Upper lobe of right lung (tissue), 1 donor: ENCODE results near the gene ZDHHC14. TPM values are rescaled to one million over a fixed set of nuclear protein-coding genes. Genes with fewer than 3 reads are reported as not detected.
A peak's percentile ranks its signal among the peaks of the same experiment; 100 is the strongest.

ENCODE experiments used
- ATAC-seq: fragments of 200-7000 bp; cut with Tn5 transposase; one replicate; pipeline ENCODE4 v1.9.1; 2020; ENCODE audit warnings: mild to moderate bottlenecking, moderate library complexity
- DNase-seq: peaks from one replicate; pipeline ENCODE4 v3.0.0-alpha.2; 2020
- H3K27ac ChIP-seq: fragments of 200-600 bp; one replicate; pipeline ENCODE4 v1.8.0; 2022
- H3K27me3 ChIP-seq: fragments of 200-600 bp; one replicate; pipeline ENCODE4 v1.8.0; 2022; ENCODE audit warnings: mild to moderate bottlenecking
- H3K36me3 ChIP-seq: fragments of 200-600 bp; one replicate; pipeline ENCODE4 v1.8.0; 2022
- H3K4me1 ChIP-seq: fragments of 200-600 bp; one replicate; pipeline ENCODE4 v1.8.0; 2022
- H3K4me3 ChIP-seq: fragments of 200-600 bp; one replicate; pipeline ENCODE4 v1.8.0; 2022; ENCODE audit warnings: mild to moderate bottlenecking
- H3K9me3 ChIP-seq: fragments of 200-600 bp; one replicate; pipeline ENCODE4 v1.8.0; 2022
- intact Hi-C: fragments of 100-400 bp; cut with DNase I; formaldehyde crosslinking; loops from one replicate; pipeline ENCODE4 v1.11.0; 2022
- total RNA-seq: library from RNA; stranded (reverse); fragmentation: NEBNext Ultra II Directional; extraction: Animal tissue kit (Norgen Biotek cat#: 25700); gene quantifications from one replicate; pipeline ENCODE4 v1.2.1, GENCODE V29; 2021
- TF ChIP-seq, protein P1 (sequence below): fragments of 200-600 bp; IDR thresholded peaks from one replicate; pipeline ENCODE4 v1.8.0; 2022; ENCODE audit warnings: antibody characterized with exemption
- donor health status: DM: no; HTN: yes; CAD: no; lungs with severe emphysema.

ZDHHC14 gene
- total RNA-seq, 1 donor from 2014 or later = 12.2 TPM

DNA sequence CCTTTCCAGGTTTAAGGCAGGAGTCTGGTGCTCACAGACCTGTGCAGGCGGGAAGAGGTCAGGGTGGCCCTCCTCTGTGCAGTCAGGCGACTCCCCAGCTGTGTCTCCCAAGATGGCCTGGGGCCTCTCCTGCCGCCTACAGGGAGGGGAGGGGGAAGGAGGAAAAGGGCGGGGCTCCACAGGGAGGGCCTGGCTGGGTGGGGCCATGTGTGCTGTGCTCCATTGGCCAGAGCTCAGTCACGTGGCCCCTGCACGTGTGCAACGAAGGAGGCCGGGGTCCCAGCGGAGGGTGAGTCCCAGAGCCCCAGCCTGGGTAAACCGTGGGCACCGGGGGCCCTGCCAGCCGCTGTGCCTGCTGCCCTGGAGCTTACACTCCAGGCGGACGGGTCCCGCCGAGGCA lies 211.6 kb downstream of the ZDHHC14 start:
- no peak for DNase-seq
- TF ChIP-seq, protein P1, sequence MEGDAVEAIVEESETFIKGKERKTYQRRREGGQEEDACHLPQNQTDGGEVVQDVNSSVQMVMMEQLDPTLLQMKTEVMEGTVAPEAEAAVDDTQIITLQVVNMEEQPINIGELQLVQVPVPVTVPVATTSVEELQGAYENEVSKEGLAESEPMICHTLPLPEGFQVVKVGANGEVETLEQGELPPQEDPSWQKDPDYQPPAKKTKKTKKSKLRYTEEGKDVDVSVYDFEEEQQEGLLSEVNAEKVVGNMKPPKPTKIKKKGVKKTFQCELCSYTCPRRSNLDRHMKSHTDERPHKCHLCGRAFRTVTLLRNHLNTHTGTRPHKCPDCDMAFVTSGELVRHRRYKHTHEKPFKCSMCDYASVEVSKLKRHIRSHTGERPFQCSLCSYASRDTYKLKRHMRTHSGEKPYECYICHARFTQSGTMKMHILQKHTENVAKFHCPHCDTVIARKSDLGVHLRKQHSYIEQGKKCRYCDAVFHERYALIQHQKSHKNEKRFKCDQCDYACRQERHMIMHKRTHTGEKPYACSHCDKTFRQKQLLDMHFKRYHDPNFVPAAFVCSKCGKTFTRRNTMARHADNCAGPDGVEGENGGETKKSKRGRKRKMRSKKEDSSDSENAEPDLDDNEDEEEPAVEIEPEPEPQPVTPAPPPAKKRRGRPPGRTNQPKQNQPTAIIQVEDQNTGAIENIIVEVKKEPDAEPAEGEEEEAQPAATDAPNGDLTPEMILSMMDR = no peak
- no peaks in the 10 kb centered on the region for H3K9me3 ChIP-seq
- no peak overlapping the region for H3K4me3 ChIP-seq
- no peak overlapping the region for H3K27ac ChIP-seq
- peak; percentile 28 for ATAC-seq
- intact Hi-C loops = no loop called here
- H3K4me1 ChIP-seq = peaks cover 5% of the 10 kb centered on the region
- no peaks in the 10 kb centered on the region for H3K36me3 ChIP-seq
- H3K27me3 ChIP-seq = no peaks in the 10 kb centered on the region

- H3K36me3 ChIP-seq = no peaks in the 10 kb centered on the region
- no peak overlapping the region for H3K4me3 ChIP-seq
- intact Hi-C loops = no loop called here
- no peaks in the 10 kb centered on the region for H3K9me3 ChIP-seq
- H3K27ac ChIP-seq = no peak overlapping the region
- peaks cover 9% of the 10 kb centered on the region for H3K4me1 ChIP-seq
- H3K27me3 ChIP-seq = no peaks in the 10 kb centered on the region
- TF ChIP-seq, protein P1 = no peak
- no peak for DNase-seq
- no peak for ATAC-seq
Observed at GRCh38 chr6:157592980-157593379, 212.0 kb downstream of the ZDHHC14 start.

DNA sequence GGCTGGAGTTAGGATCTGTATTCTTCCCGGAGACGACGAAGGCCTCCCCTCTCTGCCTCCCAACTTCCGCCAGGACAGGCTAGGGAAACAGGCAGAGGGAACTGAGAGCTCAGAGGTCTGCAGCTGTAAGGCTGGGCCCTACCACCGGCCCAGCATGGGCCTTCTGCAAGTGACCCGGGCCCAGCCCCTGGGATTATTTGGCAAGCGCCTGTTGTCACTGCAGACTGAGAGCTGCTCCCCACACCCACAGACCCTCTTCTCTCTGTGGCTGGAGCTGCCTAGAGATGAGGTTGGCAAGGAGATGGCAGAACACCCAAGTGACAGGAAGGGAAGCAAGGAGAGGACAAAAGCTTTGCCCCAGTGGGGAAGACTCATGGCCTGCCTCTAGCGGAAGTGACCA lies 212.6 kb downstream of the ZDHHC14 start:
- H3K27me3 ChIP-seq = no peaks in the 10 kb centered on the region
- no peaks in the 10 kb centered on the region for H3K36me3 ChIP-seq
- H3K4me3 ChIP-seq = no peak overlapping the region
- TF ChIP-seq, protein P1 = no peak
- no peak overlapping the region for H3K27ac ChIP-seq
- H3K4me1 ChIP-seq = peaks cover 11% of the 10 kb centered on the region
- no peak for ATAC-seq
- DNase-seq = no peak
- H3K9me3 ChIP-seq = no peaks in the 10 kb centered on the region
- intact Hi-C loops = no loop called here

- H3K27me3 ChIP-seq = no peaks in the 10 kb centered on the region
- no peaks in the 10 kb centered on the region for H3K9me3 ChIP-seq
- ATAC-seq (no peak), DNase-seq (no peak)
- intact Hi-C loops = no loop called here
- no peak overlapping the region for H3K4me3 ChIP-seq
- H3K27ac ChIP-seq = no peak overlapping the region
- no peaks in the 10 kb centered on the region for H3K36me3 ChIP-seq
- TF ChIP-seq, protein P1 = no peak
- peaks cover 11% of the 10 kb centered on the region for H3K4me1 ChIP-seq
Observed at GRCh38 chr6:157594292-157594691, 213.3 kb downstream of the ZDHHC14 start.

GRCh38 chr6:157595768-157596167 lies 214.8 kb downstream of the ZDHHC14 start:
- ATAC-seq (no peak), DNase-seq (no peak)
- Histone ChIP-seq H3K4me3 (no peak overlapping the region), H3K4me1 (peaks cover 11% of the 10 kb centered on the region), H3K27me3 (no peaks in the 10 kb centered on the region), H3K9me3 (no peaks in the 10 kb centered on the region), H3K27ac (peak overlapping the region; percentile 11), H3K36me3 (no peaks in the 10 kb centered on the region)
- TF ChIP-seq, protein P1 = no peak
- intact Hi-C loops = loop anchor here (5.0 kb wide), 1 partner anchor 278 kb away; no protein-coding TSS in a partner anchor

DNA sequence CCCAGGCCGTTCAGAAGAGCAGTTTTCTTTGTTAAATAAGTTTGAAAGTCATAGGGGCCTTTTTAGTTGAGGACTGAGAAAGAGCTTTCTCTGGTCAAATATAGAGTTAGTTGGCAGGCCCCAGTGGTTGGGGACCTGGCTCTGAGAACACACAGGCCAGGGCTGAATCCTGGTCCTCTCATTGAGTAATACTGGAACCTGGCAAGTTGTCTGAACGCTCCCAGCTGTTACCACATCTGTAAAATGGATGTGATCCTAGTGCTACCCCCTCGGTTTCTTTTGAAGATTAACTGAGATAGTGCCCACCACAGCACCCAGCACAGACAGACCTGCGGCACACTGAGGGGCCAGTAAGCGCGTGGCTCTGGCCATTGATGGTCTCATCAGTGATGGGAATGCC lies 215.5 kb downstream of the ZDHHC14 start:
- DNase-seq (no peak), ATAC-seq (no peak)
- TF ChIP-seq, protein P1 = no peak
- H3K4me3 ChIP-seq = no peak overlapping the region
- peaks cover 11% of the 10 kb centered on the region for H3K4me1 ChIP-seq
- no peaks in the 10 kb centered on the region for H3K27me3 ChIP-seq
- H3K27ac ChIP-seq = peak overlapping the region; percentile 11
- no peaks in the 10 kb centered on the region for H3K9me3 ChIP-seq
- no peaks in the 10 kb centered on the region for H3K36me3 ChIP-seq
- intact Hi-C loops = loop anchor here (5.0 kb wide), 1 partner anchor 279 kb away; no protein-coding TSS in a partner anchor
